ENCODE results near the gene SERPINB1. TPM values are rescaled to one million over a fixed set of nuclear protein-coding genes. Genes with fewer than 3 reads are reported as not detected.

The SERPINB1 gene
- polyA plus RNA-seq, 1 donor from 2014 or later, result 85.6 TPM

- H3K27ac Mint-ChIP-seq, result no peak overlapping the region
- H3K36me3 Mint-ChIP-seq, result peaks cover 8% of the 10 kb centered on the region
- H3K4me3 Mint-ChIP-seq, result no peak overlapping the region
- no peaks in the 10 kb centered on the region for H3K9me3 Mint-ChIP-seq
- no peaks in the 10 kb centered on the region for H3K4me1 Mint-ChIP-seq
- H3K27me3 Mint-ChIP-seq, result peaks cover 2% of the 10 kb centered on the region
Observed at GRCh38 chr6:2823104-2823850, 18.4 kb downstream of the SERPINB1 start.

DNA sequence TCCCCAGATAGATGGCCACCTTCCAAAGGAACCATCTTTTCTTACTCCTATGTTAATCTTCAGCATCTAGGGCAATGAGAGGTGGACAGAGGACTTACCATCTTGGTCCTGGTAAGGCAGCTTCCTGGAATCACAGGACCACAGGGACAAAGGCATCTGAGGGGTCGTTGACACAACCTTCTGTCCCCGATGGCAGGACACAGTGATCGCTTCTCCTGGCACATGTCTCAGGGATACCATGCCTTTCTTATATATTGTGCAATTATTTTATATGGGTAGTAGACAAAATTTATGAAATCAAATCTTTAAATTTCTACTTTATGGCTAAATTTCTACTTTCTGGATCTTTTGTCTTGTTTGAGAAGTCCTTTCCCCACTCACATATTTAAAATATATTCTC, 20.1 kb downstream of the SERPINB1 start:
- no peak overlapping the region for H3K27ac Mint-ChIP-seq
- H3K36me3 Mint-ChIP-seq, result peaks cover 8% of the 10 kb centered on the region
- H3K9me3 Mint-ChIP-seq, result peaks cover 1 to 5% (median 5%) of the 10 kb centered on the region in 3 donors
- H3K4me3 Mint-ChIP-seq, result no peak overlapping the region
- peaks cover 2% of the 10 kb centered on the region for H3K27me3 Mint-ChIP-seq
- no peaks in the 10 kb centered on the region for H3K4me1 Mint-ChIP-seq

DNA sequence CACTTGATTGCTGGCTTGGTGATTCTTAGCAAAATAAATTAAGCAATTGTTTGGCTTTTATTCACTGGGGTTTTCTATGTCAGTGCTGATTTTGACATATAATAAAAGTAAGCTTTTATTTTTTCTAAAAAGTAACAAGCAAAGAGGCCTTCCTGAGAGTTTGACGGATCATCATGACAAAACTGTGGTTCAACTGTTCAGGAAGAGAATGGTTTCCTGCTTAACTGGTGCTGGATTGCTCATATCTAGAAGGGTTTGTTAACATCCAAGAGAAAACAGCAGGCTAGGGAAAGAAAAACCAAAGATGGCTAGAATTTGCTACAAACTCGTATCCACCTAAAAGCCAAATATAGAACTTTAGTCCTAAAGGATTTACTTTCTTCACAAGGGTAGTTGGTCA, 21.2 kb downstream of the SERPINB1 start:
- H3K4me1 Mint-ChIP-seq, result no peaks in the 10 kb centered on the region
- H3K9me3 Mint-ChIP-seq, result peaks cover 5 to 14% (median 11%) of the 10 kb centered on the region in 3 donors
- peaks cover 9% of the 10 kb centered on the region for H3K36me3 Mint-ChIP-seq
- peaks cover 2% of the 10 kb centered on the region for H3K27me3 Mint-ChIP-seq
- H3K27ac Mint-ChIP-seq, result no peak overlapping the region
- H3K4me3 Mint-ChIP-seq, result no peak overlapping the region

DNA sequence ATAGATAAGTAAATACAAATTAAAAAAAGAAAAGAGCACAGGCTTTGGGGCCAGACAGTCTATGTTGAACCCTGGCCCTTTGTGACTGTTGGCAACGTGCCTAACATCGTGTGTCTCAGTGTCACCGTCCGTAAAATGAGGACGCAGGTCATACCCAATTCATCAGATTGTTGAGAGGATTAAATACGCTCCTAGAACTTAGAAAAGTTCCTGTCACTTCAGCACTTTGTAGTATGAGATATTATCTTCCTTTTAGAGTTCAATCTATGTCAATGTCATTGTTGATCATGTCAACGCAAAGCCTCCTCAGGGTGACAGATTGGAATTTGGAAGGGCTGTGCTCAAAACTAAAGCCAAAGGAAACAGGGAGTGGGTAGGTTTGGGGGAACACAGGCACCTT, 21.7 kb downstream of the SERPINB1 start:
- Mint-ChIP-seq H3K27me3 (peaks cover 2% of the 10 kb centered on the region), H3K4me3 (no peak overlapping the region), H3K9me3 (peaks cover 5 to 18% (median 12%) of the 10 kb centered on the region in 3 donors), H3K4me1 (no peaks in the 10 kb centered on the region), H3K36me3 (peaks cover 9% of the 10 kb centered on the region), H3K27ac (no peak overlapping the region)

- H3K4me1 Mint-ChIP-seq, result no peaks in the 10 kb centered on the region
- peaks cover 5% of the 10 kb centered on the region for H3K36me3 Mint-ChIP-seq
- no peak overlapping the region for H3K27ac Mint-ChIP-seq
- no peak overlapping the region for H3K4me3 Mint-ChIP-seq
- peaks cover 2% of the 10 kb centered on the region for H3K27me3 Mint-ChIP-seq
- peaks cover 5 to 18% (median 12%) of the 10 kb centered on the region in 3 donors for H3K9me3 Mint-ChIP-seq
Observed at GRCh38 chr6:2819115-2819514, 22.5 kb downstream of the SERPINB1 start.

- Mint-ChIP-seq H3K36me3 (peaks cover 5% of the 10 kb centered on the region), H3K27me3 (peaks cover 2% of the 10 kb centered on the region), H3K9me3 (peaks cover 7 to 18% (median 12%) of the 10 kb centered on the region in 3 donors), H3K4me1 (no peaks in the 10 kb centered on the region), H3K27ac (no peak overlapping the region), H3K4me3 (no peak overlapping the region)
Observed at GRCh38 chr6:2818593-2818992, 23.1 kb downstream of the SERPINB1 start.

DNA sequence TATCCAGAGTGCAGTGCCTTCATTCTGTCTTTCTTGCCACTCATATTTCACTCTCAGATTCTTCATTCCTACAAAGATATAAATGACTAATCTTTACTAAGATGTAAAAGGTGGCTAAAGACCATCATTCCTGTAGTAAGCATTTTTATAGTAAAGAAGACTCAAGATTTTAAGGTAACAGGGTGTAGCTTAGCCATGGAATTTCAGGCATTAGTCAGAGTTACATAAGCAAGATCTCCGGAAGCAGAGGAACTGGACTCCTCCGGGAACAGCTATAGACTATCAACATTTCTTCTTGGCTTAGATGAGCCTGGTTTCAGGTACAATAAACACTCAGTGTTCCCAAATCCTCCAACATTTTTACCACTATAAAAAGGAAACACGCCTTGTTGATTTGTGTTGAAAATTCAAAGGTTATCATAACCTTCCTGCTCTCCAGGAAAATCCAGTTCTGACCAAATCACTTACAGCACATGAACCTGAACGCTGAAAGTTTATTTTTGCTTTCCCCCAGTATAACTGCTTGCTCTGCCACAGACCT, 23.7 kb downstream of the SERPINB1 start:
- Mint-ChIP-seq H3K36me3 (peaks cover 5% of the 10 kb centered on the region), H3K9me3 (peaks cover 7 to 18% (median 12%) of the 10 kb centered on the region in 3 donors), H3K4me1 (no peaks in the 10 kb centered on the region), H3K27me3 (peaks cover 2% of the 10 kb centered on the region), H3K27ac (no peak overlapping the region), H3K4me3 (no peak overlapping the region)

DNA sequence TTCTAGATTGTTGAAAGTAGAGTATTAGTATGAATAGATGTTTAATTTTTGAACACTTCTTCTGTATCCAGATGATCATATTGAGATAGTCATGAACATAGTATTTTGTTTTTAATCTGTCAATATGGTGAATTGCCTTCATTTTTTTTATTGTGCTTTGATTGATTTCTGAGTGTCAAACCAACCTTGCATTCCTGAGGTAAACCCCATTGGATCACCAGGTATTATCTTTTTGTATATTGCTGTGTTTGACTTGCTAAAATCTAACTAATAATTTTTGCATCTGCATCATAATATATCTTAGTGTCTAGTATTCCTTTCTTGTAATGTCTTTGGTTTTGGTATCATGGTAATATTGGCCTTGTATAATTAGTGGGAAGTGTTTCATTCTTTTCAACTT, 25.5 kb downstream of the SERPINB1 start:
- peaks cover 7 to 18% (median 12%) of the 10 kb centered on the region in 3 donors for H3K9me3 Mint-ChIP-seq
- H3K27me3 Mint-ChIP-seq, result peaks cover 2% of the 10 kb centered on the region
- H3K4me1 Mint-ChIP-seq, result no peaks in the 10 kb centered on the region
- H3K4me3 Mint-ChIP-seq, result no peak overlapping the region
- no peak overlapping the region for H3K27ac Mint-ChIP-seq
- H3K36me3 Mint-ChIP-seq, result peaks cover 5% of the 10 kb centered on the region

DNA sequence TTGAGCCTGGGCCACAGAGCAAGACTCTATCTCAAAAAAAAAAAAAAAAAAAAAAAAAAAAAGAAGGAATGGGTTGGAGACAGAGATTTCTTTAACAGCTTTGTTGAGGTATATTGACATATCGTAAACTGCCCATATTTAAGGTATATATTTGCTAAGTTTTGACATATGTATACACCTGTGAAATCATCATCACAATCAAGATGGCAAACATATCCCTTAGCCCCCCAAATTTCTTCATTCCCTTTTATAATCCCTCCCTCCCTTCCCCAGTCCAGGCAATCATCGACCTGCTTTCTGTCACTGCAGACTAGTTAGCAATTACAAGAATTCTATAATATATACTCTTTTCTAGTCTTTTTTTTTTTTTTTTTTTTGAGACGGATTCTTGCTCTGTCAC, 29.0 kb downstream of the SERPINB1 start:
- no peak overlapping the region for H3K27ac Mint-ChIP-seq
- peaks cover 5% of the 10 kb centered on the region for H3K36me3 Mint-ChIP-seq
- no peak overlapping the region for H3K4me3 Mint-ChIP-seq
- H3K9me3 Mint-ChIP-seq, result peaks cover 7 to 18% (median 12%) of the 10 kb centered on the region in 3 donors
- no peaks in the 10 kb centered on the region for H3K27me3 Mint-ChIP-seq
- no peaks in the 10 kb centered on the region for H3K4me1 Mint-ChIP-seq

DNA sequence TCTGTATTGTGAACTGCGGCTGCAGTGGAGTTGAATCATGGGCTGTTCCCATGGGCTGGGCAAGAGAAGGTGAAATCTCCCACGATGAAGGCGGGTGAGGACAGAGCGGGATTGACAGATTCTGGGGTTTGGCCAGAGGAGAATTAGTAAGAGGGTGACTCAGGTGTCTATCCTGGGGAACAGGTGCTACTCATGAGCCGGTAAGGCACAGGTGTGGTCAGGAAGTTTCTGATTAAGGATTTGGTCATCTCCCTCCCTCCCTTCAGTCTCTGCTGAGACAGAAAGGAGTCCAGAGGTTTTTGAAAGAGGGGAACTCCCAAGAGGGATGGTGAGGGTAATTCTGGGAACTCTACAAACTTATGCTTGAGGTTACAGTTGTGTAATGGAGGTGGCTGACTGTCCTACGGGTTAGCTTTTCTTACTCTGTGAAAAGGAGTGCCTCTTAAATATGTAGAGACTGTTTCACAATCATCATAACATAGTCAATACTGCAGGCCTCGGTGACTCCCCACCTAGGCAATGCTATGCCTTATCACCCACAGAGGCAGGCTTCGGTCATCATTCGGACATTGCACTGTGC, 31.5 kb downstream of the SERPINB1 start:
- H3K27ac Mint-ChIP-seq, result no peak overlapping the region
- peaks cover 3% of the 10 kb centered on the region for H3K36me3 Mint-ChIP-seq
- H3K4me1 Mint-ChIP-seq, result no peaks in the 10 kb centered on the region
- no peak overlapping the region for H3K4me3 Mint-ChIP-seq
- H3K27me3 Mint-ChIP-seq, result no peaks in the 10 kb centered on the region
- H3K9me3 Mint-ChIP-seq, result peaks cover 0 to 2% (median 2%) of the 10 kb centered on the region in 3 donors

DNA sequence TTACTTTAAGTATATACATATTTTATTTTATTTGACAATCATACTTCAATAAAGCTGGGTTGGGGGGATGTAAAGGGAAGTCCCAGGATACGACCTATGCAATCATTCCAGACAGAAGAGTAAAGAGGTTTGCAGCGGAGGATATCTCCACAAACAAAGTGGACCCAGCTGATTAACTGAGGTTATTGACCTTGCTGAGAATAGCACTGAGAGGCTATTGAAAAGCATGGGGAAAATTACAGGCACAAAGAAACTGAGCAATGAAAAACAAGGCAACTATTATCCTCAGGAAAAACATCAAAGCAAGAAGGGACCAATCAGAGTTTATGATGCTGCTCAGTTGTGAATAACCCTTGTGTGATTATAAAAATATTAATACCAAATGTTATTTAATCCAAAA, 32.6 kb downstream of the SERPINB1 start:
- H3K4me3 Mint-ChIP-seq, result no peak overlapping the region
- H3K27me3 Mint-ChIP-seq, result no peaks in the 10 kb centered on the region
- peaks cover 0 to 2% (median 0%) of the 10 kb centered on the region in 3 donors for H3K9me3 Mint-ChIP-seq
- peaks cover 3% of the 10 kb centered on the region for H3K36me3 Mint-ChIP-seq
- no peak overlapping the region for H3K27ac Mint-ChIP-seq
- H3K4me1 Mint-ChIP-seq, result no peaks in the 10 kb centered on the region

DNA sequence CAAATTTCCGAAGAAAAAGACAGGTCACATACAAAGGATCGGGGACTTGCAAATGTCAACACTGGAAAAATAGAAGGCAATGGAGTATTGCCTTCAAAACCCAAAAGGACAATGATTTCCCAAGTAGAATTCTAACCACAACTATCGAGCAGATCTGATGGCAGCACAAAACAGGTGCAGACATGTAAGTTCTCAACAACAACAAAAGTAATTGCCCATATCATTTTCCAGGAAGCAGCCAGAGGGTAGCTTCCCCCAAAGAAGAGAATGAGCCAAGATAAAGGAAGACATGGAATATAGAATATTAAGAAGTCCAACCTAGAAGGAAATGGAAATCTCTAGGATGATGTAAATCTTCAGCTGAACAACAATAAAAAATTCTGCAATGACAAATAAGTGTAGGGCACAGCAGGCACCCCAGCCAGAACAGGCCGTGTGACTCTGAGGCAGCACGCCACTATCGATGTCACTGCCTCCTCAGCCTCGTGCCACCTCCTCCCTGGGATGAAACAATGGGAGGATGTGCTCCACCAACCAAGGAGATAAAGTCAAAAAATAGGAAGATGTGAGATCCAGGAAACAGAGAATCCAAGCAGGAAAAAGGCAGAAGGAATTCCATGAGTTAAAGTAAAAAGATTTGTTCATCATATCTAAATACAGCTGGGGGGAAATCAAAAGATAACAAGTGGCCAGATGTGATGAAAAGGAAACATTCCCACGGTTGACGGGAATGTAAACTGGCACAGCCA, 34.1 kb downstream of the SERPINB1 start:
- Mint-ChIP-seq H3K4me1 (no peaks in the 10 kb centered on the region), H3K9me3 (no peaks in the 10 kb centered on the region), H3K27me3 (no peaks in the 10 kb centered on the region), H3K36me3 (peaks cover 3% of the 10 kb centered on the region), H3K4me3 (no peak overlapping the region), H3K27ac (no peak overlapping the region)

- peak overlapping the region in 1 of 4 donors; percentile 74 for H3K4me3 Mint-ChIP-seq
- H3K27me3 Mint-ChIP-seq, result no peaks in the 10 kb centered on the region
- no peaks in the 10 kb centered on the region for H3K36me3 Mint-ChIP-seq
- no peaks in the 10 kb centered on the region for H3K4me1 Mint-ChIP-seq
- no peaks in the 10 kb centered on the region for H3K9me3 Mint-ChIP-seq
- H3K27ac Mint-ChIP-seq, result no peak overlapping the region
Observed at GRCh38 chr6:2806644-2807043, 35.0 kb downstream of the SERPINB1 start.

DNA sequence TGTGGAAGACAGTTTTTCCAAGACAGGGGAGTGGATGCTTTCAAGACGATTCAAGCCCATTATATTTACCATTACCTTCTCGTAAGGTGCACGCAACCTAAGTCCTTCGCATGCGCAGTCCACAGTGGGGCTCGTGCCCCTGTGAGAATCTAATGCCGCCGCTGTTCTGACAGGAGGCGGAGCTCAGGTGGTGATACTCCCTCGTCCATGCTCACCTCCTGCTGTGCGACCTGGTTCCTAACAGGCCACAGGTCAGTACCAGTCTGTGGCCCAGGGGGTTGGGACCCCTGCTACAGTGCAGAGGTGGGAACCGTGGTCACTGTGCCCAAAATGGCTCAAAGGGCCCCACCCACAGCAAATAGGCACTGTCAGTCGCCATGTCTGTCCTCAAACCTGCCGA, 36.6 kb downstream of the SERPINB1 start:
- Mint-ChIP-seq H3K27me3 (no peaks in the 10 kb centered on the region), H3K27ac (no peak overlapping the region), H3K9me3 (no peaks in the 10 kb centered on the region), H3K4me3 (no peak overlapping the region), H3K36me3 (peaks cover 2% of the 10 kb centered on the region), H3K4me1 (no peaks in the 10 kb centered on the region)

DNA sequence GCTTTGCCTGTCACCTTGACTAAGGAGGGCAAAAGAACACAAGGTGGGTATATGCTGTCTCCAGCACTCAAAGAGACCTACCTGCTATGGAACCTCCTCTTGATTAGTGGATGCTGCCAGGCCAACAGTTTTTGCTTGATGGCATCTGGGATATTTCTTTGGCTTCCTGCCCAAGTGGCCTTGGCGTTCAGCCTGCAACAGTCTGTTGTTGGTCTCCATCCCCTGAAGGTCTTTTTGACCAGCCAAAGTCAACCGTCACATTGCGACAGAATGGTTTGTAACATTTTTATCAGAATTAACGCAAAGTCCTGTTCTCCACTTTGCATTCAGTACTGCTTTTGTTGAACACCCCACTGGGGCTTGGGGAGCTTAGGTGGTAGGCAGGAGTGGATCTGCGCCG, 37.1 kb downstream of the SERPINB1 start:
- Mint-ChIP-seq H3K27ac (no peak overlapping the region), H3K4me3 (no peak overlapping the region), H3K9me3 (no peaks in the 10 kb centered on the region), H3K27me3 (no peaks in the 10 kb centered on the region), H3K4me1 (no peaks in the 10 kb centered on the region), H3K36me3 (peaks cover 3% of the 10 kb centered on the region)
